Neural cell (in vitro differentiated cells): ENCODE data around the gene CRTC1.

Experiments used
- CTCF ChIP-seq: fragments of 450-650 bp; IDR thresholded peaks from 2 replicates; pipeline ENCODE4 v1.5.1; 2014; ENCODE audit warnings: antibody characterized with exemption, mild to moderate bottlenecking, moderate library complexity; ENCODE audit not compliant: poor library complexity, severe bottlenecking
- EP300 ChIP-seq: fragments of 450-650 bp; conservative IDR thresholded peaks from 2 replicates; pipeline ENCODE4 v1.6.1; 2014; ENCODE audit warnings: antibody characterized with exemption, mild to moderate bottlenecking, moderate library complexity; ENCODE audit not compliant: poor library complexity, severe bottlenecking
- POLR2AphosphoS5 ChIP-seq: IDR thresholded peaks from 2 replicates; pipeline ENCODE4 v1.6.1; 2012

DNA sequence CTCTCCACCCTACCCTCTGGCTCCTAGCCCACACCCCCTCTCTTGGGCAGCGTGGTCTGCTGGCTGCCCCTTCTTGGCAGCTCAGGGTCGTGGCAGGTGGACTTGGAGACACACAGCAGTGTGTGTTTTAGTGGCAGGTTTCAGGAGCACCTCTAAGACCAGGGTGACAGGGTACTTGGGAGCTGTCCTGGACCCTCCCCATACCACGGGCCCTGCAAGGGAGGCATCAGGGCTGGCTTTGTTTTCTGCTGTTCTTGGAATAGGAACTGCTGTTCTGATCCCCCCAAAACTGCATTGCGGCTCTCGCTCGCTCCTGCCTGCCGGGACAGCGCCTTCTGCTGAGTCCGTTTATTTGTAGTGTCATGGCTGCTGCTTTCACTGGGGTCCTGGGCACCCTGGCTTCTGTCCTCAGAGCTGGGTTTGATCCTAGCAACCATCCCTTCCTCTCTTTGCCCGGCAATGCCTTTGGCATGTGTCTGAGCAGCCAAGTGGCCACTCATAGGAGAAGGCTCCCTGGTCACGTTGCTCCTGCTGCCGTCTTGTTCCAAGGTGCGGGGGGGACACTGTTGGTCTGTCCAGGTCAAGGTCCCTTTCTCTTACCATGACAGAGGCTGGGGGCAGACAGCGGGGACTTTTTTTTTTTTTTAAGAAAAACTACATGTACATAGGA lies 95.5 kb downstream of the CRTC1 start:
- no peak for TF ChIP-seq EP300
- no peak for TF ChIP-seq CTCF
- TF ChIP-seq POLR2AphosphoS5, result no peak
